H1 (cell line): Measurements from ENCODE around the gene HYDIN. TPM values are rescaled to one million over a fixed set of nuclear protein-coding genes. Genes with fewer than 3 reads are reported as not detected.
"Not testable (repeated sequence)": the region's sequence is repeated elsewhere in the genome, so short reads cannot be mapped to it uniquely, and the experiment has no call there.

Experiments
- CTCF ChIA-PET: fragments of 300-600 bp; sonication (Branson Sonifier 250); formaldehyde crosslinking; loops from one replicate; lab custom pipeline; 2021; ENCODE audit not compliant: partially characterized antibody; lab: Charles Lee
- POLR2A ChIA-PET: fragments of 300-600 bp; sonication (Branson Sonifier 250); formaldehyde crosslinking; loops from one replicate; lab custom pipeline; 2021; ENCODE audit warnings: inconsistent platforms; ENCODE audit not compliant: partially characterized antibody; lab: Charles Lee
- DNase-seq, 2 experiments: peaks; one replicate each; pipeline versions ENCODE4 v3.0.0 to v3.0.0-alpha.2; 2010 to 2022; ENCODE audit warnings: low spot score in 2 of 2, low read depth in 1 of 2, mixed read lengths in 1 of 2
- FAIRE-seq: peaks from 2 replicates; lab custom pipeline; 2011; peaks lifted over from hg19 to GRCh38; lab: Jason Lieb, UNC
- H2AFZ ChIP-seq: 2 replicates; pipeline ENCODE4 v1.8.1; 2012; ENCODE audit warnings: low read length, inconsistent platforms
- H2AK5ac ChIP-seq: 2 replicates; pipeline ENCODE4 v1.6.1; 2013; ENCODE audit warnings: low read depth, low read length
- H2BK120ac ChIP-seq: replicated peaks from 2 replicates; pipeline ENCODE3; 2013; ENCODE audit warnings: low read depth, low read length, inconsistent platforms
- H2BK12ac ChIP-seq: 2 replicates; pipeline ENCODE4 v1.6.1; 2013; ENCODE audit warnings: low read depth, low read length
- H2BK15ac ChIP-seq: 2 replicates; pipeline ENCODE4 v1.6.1; 2013; ENCODE audit warnings: low read length
- H2BK20ac ChIP-seq: 2 replicates; pipeline ENCODE4 v1.6.1; 2013; ENCODE audit warnings: low read length
- H2BK5ac ChIP-seq: 2 replicates; pipeline ENCODE4 v1.6.1; 2013; ENCODE audit warnings: low read depth, low read length
- H3K14ac ChIP-seq: 2 replicates; pipeline ENCODE4 v1.6.1; 2013; ENCODE audit warnings: inconsistent platforms; ENCODE audit not compliant: insufficient read length
- H3K18ac ChIP-seq: 2 replicates; pipeline ENCODE4 v1.6.1; 2013; ENCODE audit warnings: low read length; ENCODE audit errors: extremely low read depth
- H3K23ac ChIP-seq: 2 replicates; pipeline ENCODE4 v1.6.1; 2013; ENCODE audit warnings: inconsistent platforms; ENCODE audit not compliant: insufficient read length
- H3K23me2 ChIP-seq: 2 replicates; pipeline ENCODE4 v1.6.1; 2013; ENCODE audit warnings: low read depth, low read length
- H3K27ac ChIP-seq: 2 replicates; pipeline ENCODE4 v1.6.1; 2011; ENCODE audit warnings: low read depth, low read length, inconsistent platforms
- H3K27me3 ChIP-seq, 4 experiments: replicated peaks in 1 of 4; 1 replicate in 1 of 4; 2 replicates in 3 of 4; pipeline versions ENCODE4 v1.6.1 to v1.8.1; 2011 to 2013; ENCODE audit warnings: low read length in 3 of 4, mild to moderate bottlenecking in 3 of 4, inconsistent platforms in 2 of 4, mixed read lengths in 2 of 4, moderate library complexity in 1 of 4; ENCODE audit not compliant: control insufficient read depth in 3 of 4, insufficient read depth in 3 of 4; ENCODE audit errors: extremely low read depth in 1 of 4
- H3K36me3 ChIP-seq, 4 experiments: 2 replicates each; pipeline versions ENCODE4 v1.6.1 to v1.8.1; 2011 to 2013; ENCODE audit warnings: mild to moderate bottlenecking in 4 of 4, low read length in 3 of 4, moderate library complexity in 2 of 4, control low read depth in 1 of 4, inconsistent platforms in 1 of 4; ENCODE audit not compliant: insufficient read depth in 4 of 4, control insufficient read depth in 2 of 4
- H3K4ac ChIP-seq: replicated peaks from 2 replicates; pipeline ENCODE3; 2013; ENCODE audit warnings: low read length, low read depth, mixed read lengths, inconsistent platforms; ENCODE audit not compliant: insufficient read length
- H3K4me1 ChIP-seq, 4 experiments: replicated peaks in 1 of 4; 1 replicate in 1 of 4; 2 replicates in 3 of 4; pipeline versions ENCODE4 v1.6.1 to v1.8.1; 2011 to 2013; ENCODE audit warnings: low read length in 3 of 4, inconsistent platforms in 2 of 4, mixed read lengths in 1 of 4; ENCODE audit not compliant: insufficient read depth in 4 of 4, control insufficient read depth in 3 of 4
- H3K4me2 ChIP-seq, 2 experiments: 2 replicates each; pipeline versions ENCODE4 v1.6.1 to v1.8.1; 2011 to 2013; ENCODE audit warnings: low read depth in 2 of 2, low read length in 2 of 2, control low read depth in 1 of 2, inconsistent platforms in 1 of 2, mild to moderate bottlenecking in 1 of 2; ENCODE audit not compliant: insufficient read depth in 1 of 2
- H3K4me3 ChIP-seq, 4 experiments: fragments of 200-600, 300-600 bp in 1 of 4; sonication (generic), shearing (Covaris generic), sonication (Bioruptor Twin) in 1 of 4; 2 replicates each; pipeline versions ENCODE4 v1.5.1 to v1.8.1; 2011 to 2016; ENCODE audit warnings: low read length in 4 of 4, low read depth in 3 of 4, control low read depth in 2 of 4, inconsistent platforms in 2 of 4, mild to moderate bottlenecking in 2 of 4, mixed read lengths in 1 of 4, moderate library complexity in 1 of 4; ENCODE audit not compliant: insufficient read depth in 2 of 4; ENCODE audit errors: extremely low read depth in 1 of 4
- H3K56ac ChIP-seq: replicated peaks from 2 replicates; pipeline ENCODE3; 2013; ENCODE audit warnings: low read depth, mild to moderate bottlenecking, mixed read lengths, low read length, inconsistent platforms; ENCODE audit not compliant: insufficient read length
- H3K79me1 ChIP-seq: 2 replicates; pipeline ENCODE4 v1.6.1; 2013; ENCODE audit warnings: low read depth, low read length, control low read depth
- H3K79me2 ChIP-seq, 2 experiments: 2 replicates each; pipeline versions ENCODE4 v1.6.1 to v1.8.1; 2012 to 2013; ENCODE audit warnings: low read length in 2 of 2, mild to moderate bottlenecking in 2 of 2, inconsistent platforms in 1 of 2; ENCODE audit not compliant: insufficient read depth in 2 of 2, control insufficient read depth in 1 of 2
- H3K9ac ChIP-seq, 4 experiments: replicated peaks in 1 of 4; 1 replicate in 1 of 4; 2 replicates in 3 of 4; pipeline versions ENCODE4 v1.6.1 to v1.8.1; 2011 to 2013; ENCODE audit warnings: low read depth in 3 of 4, low read length in 3 of 4, control low read depth in 2 of 4, mild to moderate bottlenecking in 2 of 4, moderate library complexity in 2 of 4, inconsistent platforms in 1 of 4; ENCODE audit errors: extremely low read depth in 1 of 4
- H3K9me3 ChIP-seq, 2 experiments: 2 replicates each; pipeline versions ENCODE4 v1.6.1 to v1.8.1; 2012 to 2013; ENCODE audit warnings: mild to moderate bottlenecking in 2 of 2, moderate library complexity in 2 of 2, control low read depth in 1 of 2, inconsistent platforms in 1 of 2, low read depth in 1 of 2, low read length in 1 of 2, mixed read lengths in 1 of 2; ENCODE audit not compliant: insufficient read depth in 2 of 2
- H4K20me1 ChIP-seq, 2 experiments: replicated peaks in 1 of 2; 2 replicates each; pipeline versions ENCODE3 to v1.8.1; 2011 to 2013; ENCODE audit warnings: inconsistent platforms in 2 of 2, low read length in 2 of 2, mild to moderate bottlenecking in 1 of 2; ENCODE audit not compliant: insufficient read depth in 2 of 2, control insufficient read depth in 1 of 2
- H4K5ac ChIP-seq: 2 replicates; pipeline ENCODE4 v1.6.1; 2013; ENCODE audit warnings: low read length, low read depth, mixed read lengths, inconsistent platforms; ENCODE audit not compliant: insufficient read length
- H4K8ac ChIP-seq: 2 replicates; pipeline ENCODE4 v1.8.0; 2013; ENCODE audit warnings: mild to moderate bottlenecking, moderate library complexity, low read length, inconsistent platforms; ENCODE audit not compliant: insufficient read depth; ENCODE audit errors: extremely low read depth
- H4K91ac ChIP-seq: replicated peaks from 2 replicates; pipeline ENCODE3; 2013; ENCODE audit warnings: low read length, mixed read lengths, inconsistent platforms; ENCODE audit not compliant: insufficient read length
- CBX5 ChIP-seq: fragments of 300-800, 300-1000 bp; sonication (generic); IDR thresholded peaks from 2 replicates; pipeline ENCODE4 v1.7.1; 2016; ENCODE audit warnings: antibody characterized with exemption, low read length, low read depth
- WGBS, 2 experiments: shearing (Covaris generic) in 1 of 2; methylation state at CpG; one replicate each; pipeline versions ENCODE4 v1.1.6 to v1.1.7; 2013 to 2015; ENCODE audit warnings: low lambda C conversion rate in 2 of 2, mixed read lengths in 2 of 2, inconsistent platforms in 1 of 2, low coverage in 1 of 2, missing lambda C conversion rate in 1 of 2; ENCODE audit not compliant: insufficient replicate concordance in 2 of 2, insufficient coverage in 1 of 2, insufficient read length in 1 of 2; ENCODE audit errors: extremely low coverage in 1 of 2, missing lambda C conversion rate in 1 of 2; 5-methylcytosine and 5-hydroxymethylcytosine counted together
- polyA plus RNA-seq, 7 experiments: library from polyadenylated mRNA; depleted of rRNA in 3 of 7; stranded (reverse) in 5 of 7; unstranded in 2 of 7; fragments of >200 nt in 5 of 7; fragments of 200-250 nt in 2 of 7; gene quantifications; 1 replicate in 5 of 7; 2 replicates in 1 of 7; 4 replicates in 1 of 7; pipeline versions ENCODE4 v1.2.1 to v1.2.3, GENCODE V29; 2011 to 2013; ENCODE audit warnings: missing spikeins in 2 of 7, mixed read lengths in 2 of 7
- total RNA-seq: library from RNA; stranded (reverse); fragmentation: NEBNext Ultra II Directional; extraction: Animal tissue kit (Norgen Biotek cat#: 25700); gene quantifications from 2 replicates; pipeline ENCODE4 v1.2.1, GENCODE V29; 2021

HYDIN gene
- total and polyA plus RNA-seq, 2 of the 8 experiments (the other 6 are each of a cell fraction or from before 2014, with no cell fraction given), result 1.1 to 1.8 TPM

- no peak for TF ChIP-seq CBX5
These were observed 57.9 kb downstream of the HYDIN start (continued) for GRCh38 chr16:71172481-71173207.

GRCh38 chr16:71161007-71161406, 69.5 kb downstream of the HYDIN start:
- not testable (repeated sequence) for H3K23me2 ChIP-seq

More at GRCh38 chr16:71161007-71161406, 69.5 kb downstream of the HYDIN start:
- H3K4me2 ChIP-seq, H3K9me3 ChIP-seq, H2BK120ac ChIP-seq, H4K91ac ChIP-seq, H3K36me3 ChIP-seq, DNase-seq, H3K27ac ChIP-seq, H2AFZ ChIP-seq, H3K4ac ChIP-seq, H3K4me3 ChIP-seq, H4K5ac ChIP-seq, H2BK12ac ChIP-seq, H2BK5ac ChIP-seq, H3K23ac ChIP-seq, H3K4me1 ChIP-seq, H2BK15ac ChIP-seq, H3K79me2 ChIP-seq, CTCF ChIA-PET, H4K8ac ChIP-seq, H3K14ac ChIP-seq, H3K27me3 ChIP-seq, H2AK5ac ChIP-seq, H2BK20ac ChIP-seq, POLR2A ChIA-PET, H3K79me1 ChIP-seq, H4K20me1 ChIP-seq, H3K18ac ChIP-seq, FAIRE-seq, H3K56ac ChIP-seq, H3K9ac ChIP-seq: not testable (repeated sequence)
- 95% methylated on average over 6 of the region's 8 CpGs; no CpG with 5 or more reads in 1 of the 2 experiments for WGBS, 2 experiments
